Endothelial cell (in vitro differentiated cells): Measurements from ENCODE around the gene PODNL1. TPM values are rescaled to one million over a fixed set of nuclear protein-coding genes. Genes with fewer than 3 reads are reported as not detected.

Experiments used
- DNase-seq: peaks from one replicate; pipeline ENCODE4 v3.0.0; 2021; ENCODE audit warnings: low spot score
- H3K27ac Mint-ChIP-seq: one replicate; pipeline ENCODE4 v1.8.0; 2021; ENCODE audit warnings: mixed read lengths, inconsistent platforms; ENCODE audit not compliant: unreplicated experiment
- H3K27me3 Mint-ChIP-seq: one replicate; pipeline ENCODE4 v1.8.0; 2021; ENCODE audit warnings: mild to moderate bottlenecking, moderate library complexity, mixed read lengths, inconsistent platforms; ENCODE audit not compliant: unreplicated experiment
- H3K36me3 Mint-ChIP-seq: one replicate; pipeline ENCODE4 v1.8.0; 2021; ENCODE audit warnings: mild to moderate bottlenecking, low read depth, mixed read lengths, inconsistent platforms; ENCODE audit not compliant: unreplicated experiment
- H3K4me1 Mint-ChIP-seq: one replicate; pipeline ENCODE4 v1.8.0; 2021; ENCODE audit warnings: mild to moderate bottlenecking, mixed read lengths, inconsistent platforms; ENCODE audit not compliant: unreplicated experiment
- H3K4me3 Mint-ChIP-seq: one replicate; pipeline ENCODE4 v1.8.0; 2021; ENCODE audit warnings: mild to moderate bottlenecking, mixed read lengths, inconsistent platforms; ENCODE audit not compliant: unreplicated experiment
- H3K9me3 Mint-ChIP-seq: one replicate; pipeline ENCODE4 v1.8.0; 2021; ENCODE audit warnings: mixed read lengths, inconsistent platforms; ENCODE audit not compliant: unreplicated experiment
- total RNA-seq: library from RNA; stranded (reverse); fragmentation: NEBNext Ultra II Directional; extraction: Animal tissue kit (Norgen Biotek cat#: 25700); gene quantifications from one replicate; pipeline ENCODE4 v1.2.1, GENCODE V29; 2021; ENCODE audit not compliant: unreplicated experiment
- TF ChIP-seq, protein P1 (sequence below): fragments of 200-600 bp; sonication (generic); IDR thresholded peaks from one replicate; pipeline ENCODE4 v1.5.0; 2021; ENCODE audit warnings: antibody characterized with exemption; ENCODE audit not compliant: unreplicated experiment

The PODNL1 gene
- total RNA-seq, 1 donor from 2014 or later: not detected

DNA sequence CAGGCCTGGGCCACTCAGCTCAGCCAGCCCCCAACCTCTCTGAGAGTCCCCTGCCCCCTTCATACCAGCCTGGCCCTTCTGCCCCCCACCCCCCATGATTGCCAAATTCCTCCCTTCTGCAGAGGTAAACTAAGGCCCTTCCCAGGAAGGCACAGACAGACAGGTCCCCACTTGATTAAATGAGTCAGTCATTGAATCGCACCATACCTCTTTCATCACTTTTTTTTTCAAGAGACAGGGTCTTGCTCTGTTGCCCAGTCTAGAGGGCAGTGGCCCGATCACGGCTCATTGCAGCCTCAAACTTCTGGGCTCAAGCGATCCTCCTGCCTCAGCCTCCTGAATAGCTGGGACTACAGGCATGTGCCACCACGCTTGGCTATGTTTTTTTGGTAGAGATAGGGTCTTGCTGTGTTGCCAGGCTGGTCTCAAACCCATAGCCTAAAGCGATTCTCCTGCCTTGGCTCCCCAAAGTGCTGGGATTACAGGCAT lies 6.0 kb downstream of the PODNL1 start:
- peaks cover 3% of the 10 kb centered on the region for H3K36me3 Mint-ChIP-seq
- no peak overlapping the region for H3K27ac Mint-ChIP-seq
- H3K9me3 Mint-ChIP-seq: no peaks in the 10 kb centered on the region
- H3K27me3 Mint-ChIP-seq: peaks cover 12% of the 10 kb centered on the region
- no peak overlapping the region for H3K4me3 Mint-ChIP-seq
- TF ChIP-seq, protein P1, sequence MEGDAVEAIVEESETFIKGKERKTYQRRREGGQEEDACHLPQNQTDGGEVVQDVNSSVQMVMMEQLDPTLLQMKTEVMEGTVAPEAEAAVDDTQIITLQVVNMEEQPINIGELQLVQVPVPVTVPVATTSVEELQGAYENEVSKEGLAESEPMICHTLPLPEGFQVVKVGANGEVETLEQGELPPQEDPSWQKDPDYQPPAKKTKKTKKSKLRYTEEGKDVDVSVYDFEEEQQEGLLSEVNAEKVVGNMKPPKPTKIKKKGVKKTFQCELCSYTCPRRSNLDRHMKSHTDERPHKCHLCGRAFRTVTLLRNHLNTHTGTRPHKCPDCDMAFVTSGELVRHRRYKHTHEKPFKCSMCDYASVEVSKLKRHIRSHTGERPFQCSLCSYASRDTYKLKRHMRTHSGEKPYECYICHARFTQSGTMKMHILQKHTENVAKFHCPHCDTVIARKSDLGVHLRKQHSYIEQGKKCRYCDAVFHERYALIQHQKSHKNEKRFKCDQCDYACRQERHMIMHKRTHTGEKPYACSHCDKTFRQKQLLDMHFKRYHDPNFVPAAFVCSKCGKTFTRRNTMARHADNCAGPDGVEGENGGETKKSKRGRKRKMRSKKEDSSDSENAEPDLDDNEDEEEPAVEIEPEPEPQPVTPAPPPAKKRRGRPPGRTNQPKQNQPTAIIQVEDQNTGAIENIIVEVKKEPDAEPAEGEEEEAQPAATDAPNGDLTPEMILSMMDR: no peak
- peaks cover 2% of the 10 kb centered on the region for H3K4me1 Mint-ChIP-seq
- no peak for DNase-seq

- no peak overlapping the region for H3K27ac Mint-ChIP-seq
- H3K27me3 Mint-ChIP-seq: peaks cover 12% of the 10 kb centered on the region
These were observed 6.6 kb downstream of the PODNL1 start for GRCh38 chr19:13931391-13932148.

GRCh38 chr19:13930402-13930801 lies 7.8 kb downstream of the PODNL1 start:
- TF ChIP-seq, protein P1: no peak
- H3K36me3 Mint-ChIP-seq: peaks cover 7% of the 10 kb centered on the region
- H3K9me3 Mint-ChIP-seq: no peaks in the 10 kb centered on the region
- H3K4me3 Mint-ChIP-seq: no peak overlapping the region
- peaks cover 12% of the 10 kb centered on the region for H3K27me3 Mint-ChIP-seq
- H3K27ac Mint-ChIP-seq: no peak overlapping the region
- peaks cover 13% of the 10 kb centered on the region for H3K4me1 Mint-ChIP-seq
- no peak for DNase-seq

More at GRCh38 chr19:13931391-13932148, 6.6 kb downstream of the PODNL1 start:
- peaks cover 8% of the 10 kb centered on the region for H3K4me1 Mint-ChIP-seq
- peaks cover 3% of the 10 kb centered on the region for H3K36me3 Mint-ChIP-seq
- DNase-seq: no peak
- no peaks in the 10 kb centered on the region for H3K9me3 Mint-ChIP-seq
- TF ChIP-seq, protein P1: no peak
- no peak overlapping the region for H3K4me3 Mint-ChIP-seq

DNA sequence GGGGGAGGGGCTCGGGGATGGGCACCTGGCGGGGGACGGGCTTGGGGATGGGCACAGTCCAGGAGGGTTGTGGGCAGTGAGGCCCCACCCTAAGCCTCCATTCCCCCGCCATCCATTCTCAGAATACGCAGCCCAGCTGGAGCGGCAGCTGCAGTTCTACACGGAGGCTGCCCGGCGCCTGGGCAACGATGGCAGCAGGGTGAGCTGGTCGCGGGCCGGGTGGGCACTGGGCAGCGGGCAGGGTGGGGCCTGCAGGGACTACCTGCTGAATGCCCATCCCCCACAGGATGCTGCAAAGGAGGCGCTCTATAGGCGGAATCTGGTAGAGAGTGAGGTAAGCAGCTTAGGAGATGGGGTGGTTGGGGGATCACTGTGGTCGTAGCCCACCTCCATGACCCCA lies 8.3 kb downstream of the PODNL1 start:
- no peaks in the 10 kb centered on the region for H3K9me3 Mint-ChIP-seq
- peaks cover 9% of the 10 kb centered on the region for H3K36me3 Mint-ChIP-seq
- H3K27ac Mint-ChIP-seq: no peak overlapping the region
- TF ChIP-seq, protein P1: no peak
- no peak for DNase-seq
- no peak overlapping the region for H3K4me3 Mint-ChIP-seq
- peaks cover 13% of the 10 kb centered on the region for H3K4me1 Mint-ChIP-seq
- H3K27me3 Mint-ChIP-seq: peaks cover 9% of the 10 kb centered on the region

GRCh38 chr19:13929340-13929739 lies 8.9 kb downstream of the PODNL1 start:
- Mint-ChIP-seq H3K4me1 (peaks cover 13% of the 10 kb centered on the region), H3K36me3 (peaks cover 12% of the 10 kb centered on the region), H3K27ac (no peak overlapping the region), H3K4me3 (no peak overlapping the region), H3K27me3 (peaks cover 5% of the 10 kb centered on the region), H3K9me3 (no peaks in the 10 kb centered on the region)
- DNase-seq: no peak
- TF ChIP-seq, protein P1: no peak
